ENCODE measurements around the gene PRSS22.

PRSS22 gene

DNA sequence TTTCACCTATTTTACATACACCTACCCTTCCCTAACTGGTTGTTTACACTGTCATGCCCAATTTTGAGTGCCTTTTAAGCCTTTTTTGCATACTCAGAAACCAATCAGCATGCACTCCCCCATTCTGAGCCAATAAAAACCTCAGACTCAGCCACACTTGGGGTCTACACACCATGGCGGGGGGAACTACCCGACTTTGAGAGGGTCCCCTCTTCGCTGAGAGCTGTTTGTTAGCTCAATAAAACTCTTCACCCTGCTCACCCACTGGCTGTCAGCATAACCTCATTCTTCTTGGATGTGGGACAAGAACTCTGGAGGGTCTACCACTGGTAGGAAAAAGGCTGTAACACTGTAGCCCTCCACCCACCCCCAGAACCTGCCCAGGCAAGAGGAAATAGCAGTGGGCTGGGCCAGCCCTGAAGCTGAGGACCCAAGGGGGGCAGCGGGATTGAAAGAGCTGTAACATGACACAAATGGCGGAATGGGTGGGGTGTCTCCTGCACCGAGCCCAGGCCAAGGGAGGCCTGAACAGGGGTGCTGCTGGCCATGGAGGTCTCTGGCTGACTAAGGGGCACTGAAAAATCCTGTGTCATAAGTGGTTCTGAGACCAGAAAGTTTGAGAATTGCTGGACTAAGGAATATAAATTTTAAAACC is 22.0 kb upstream of the PRSS22 start:
- no peak for DNase-seq

DNA sequence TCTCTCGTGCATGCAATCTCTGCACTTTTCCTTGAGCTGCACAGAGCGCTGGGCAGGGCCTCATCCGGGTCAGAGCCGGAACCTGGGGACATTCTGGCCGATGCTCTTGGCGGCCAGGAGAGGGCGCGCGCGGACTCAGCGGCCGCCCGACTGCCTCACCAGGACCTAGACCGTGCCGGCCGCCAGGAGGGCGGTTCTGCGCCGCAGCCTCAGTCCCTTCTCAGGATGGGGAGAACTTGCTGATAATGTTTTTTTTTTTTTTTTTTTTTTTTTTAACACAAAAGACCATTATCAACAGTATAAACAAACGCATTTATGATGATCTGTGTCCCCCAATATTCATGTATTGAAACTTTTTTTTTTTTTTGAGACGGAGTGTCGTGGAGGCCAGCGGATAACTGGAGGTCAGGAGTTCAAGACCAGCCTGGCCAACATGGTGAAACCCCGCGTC is 17.0 kb upstream of the PRSS22 start:
- peak; percentile 69 for DNase-seq

DNA sequence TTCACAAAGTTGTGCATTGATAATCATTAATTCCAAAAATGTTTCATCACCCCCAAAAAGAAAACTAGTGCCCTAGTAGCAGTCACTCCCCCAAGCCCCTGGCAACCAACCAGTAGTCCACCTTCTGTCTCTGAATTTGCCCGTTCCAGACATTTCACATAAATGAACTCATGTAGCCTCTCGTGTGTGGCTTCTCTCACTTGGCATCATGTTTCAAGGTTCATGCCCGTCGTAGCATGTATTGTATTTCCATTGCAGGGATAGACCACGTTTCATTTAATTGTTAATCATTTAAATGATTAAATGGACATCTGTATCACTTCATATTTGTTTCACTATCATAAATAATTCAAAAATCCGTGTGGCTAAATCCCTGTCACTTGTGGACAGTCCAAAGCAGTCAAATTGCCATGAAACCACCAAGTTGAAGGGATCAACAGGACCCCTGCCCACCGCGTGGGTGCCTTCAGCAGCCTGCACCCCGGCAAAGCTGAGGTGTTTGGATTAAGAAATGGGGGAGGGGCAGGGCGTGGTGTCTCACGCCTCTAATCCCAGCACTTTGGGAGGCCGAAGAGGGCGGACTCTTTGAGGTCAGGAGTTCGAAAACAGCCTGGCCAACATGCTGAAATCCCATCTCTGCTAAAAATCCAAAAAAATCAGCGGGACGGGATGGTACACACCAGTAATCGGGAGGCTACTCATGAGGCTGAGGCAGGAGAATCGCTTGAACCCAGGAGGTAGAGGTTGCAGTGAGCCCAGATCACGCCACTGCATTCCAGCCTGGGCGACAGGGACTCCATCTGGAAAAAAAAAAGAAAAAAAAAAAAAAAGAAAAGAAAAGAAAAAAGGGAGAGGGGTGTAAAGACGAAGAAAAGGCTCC is 16.3 kb upstream of the PRSS22 start:
- DNase-seq = no peak

DNA sequence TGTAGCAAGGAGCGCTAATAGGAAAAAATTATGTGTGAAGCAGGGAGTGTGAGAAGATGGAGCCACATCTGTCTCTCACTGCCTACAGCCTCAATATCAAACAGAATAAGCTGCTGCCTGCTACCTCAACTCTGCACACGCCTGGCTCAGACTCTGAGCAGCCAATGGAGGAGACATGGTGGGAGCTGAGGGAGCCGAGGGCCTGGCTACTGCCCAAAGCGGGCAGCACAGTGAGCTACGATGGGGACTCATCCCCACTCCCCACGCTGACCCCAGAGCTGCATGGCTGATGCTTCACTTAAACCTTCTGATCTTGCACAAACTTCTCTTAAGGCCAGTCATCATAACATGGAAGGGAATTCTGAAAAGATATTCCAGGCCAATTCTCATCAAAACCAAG is 14.0 kb upstream of the PRSS22 start:
- no peak for DNase-seq

DNA sequence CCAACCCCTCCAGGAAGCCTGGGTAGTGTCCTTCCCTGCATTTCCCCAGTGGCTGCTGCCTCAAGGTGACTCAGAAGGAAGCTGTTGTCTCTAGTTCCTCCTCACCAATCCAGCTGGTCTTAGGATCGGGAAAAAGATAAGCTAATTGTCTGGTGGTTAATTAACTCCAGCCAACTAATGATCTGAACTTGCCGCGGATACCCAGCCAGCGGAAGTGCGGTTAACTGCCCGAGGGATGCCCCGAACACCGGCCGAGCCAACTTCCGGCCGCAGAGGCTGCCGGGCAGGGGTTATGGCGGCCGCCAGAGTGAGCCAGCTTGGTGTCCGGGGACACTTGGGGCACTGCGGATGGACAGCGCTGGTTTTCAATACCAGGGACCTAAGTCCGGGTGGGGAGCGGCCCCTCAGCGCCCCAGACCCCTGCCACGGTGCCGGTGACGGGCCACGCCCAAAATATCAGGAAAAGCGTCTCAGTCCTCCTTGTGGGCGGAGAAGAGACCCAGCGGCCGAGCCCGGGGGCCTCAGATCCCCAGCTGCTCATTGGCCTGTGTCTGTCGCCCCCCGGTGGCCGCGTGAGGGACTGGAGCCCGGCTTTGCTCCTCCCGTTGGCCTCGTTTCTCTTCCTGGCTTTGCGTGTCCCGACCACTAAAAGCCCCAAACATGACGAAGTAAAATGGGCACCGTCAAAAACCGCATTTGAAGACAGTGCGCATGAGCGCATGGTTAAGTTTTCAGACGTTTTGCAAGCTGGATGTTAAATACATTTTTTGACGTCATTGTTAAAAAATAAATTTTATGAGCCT is 10.2 kb upstream of the PRSS22 start:
- DNase-seq = peak; percentile 98

DNA sequence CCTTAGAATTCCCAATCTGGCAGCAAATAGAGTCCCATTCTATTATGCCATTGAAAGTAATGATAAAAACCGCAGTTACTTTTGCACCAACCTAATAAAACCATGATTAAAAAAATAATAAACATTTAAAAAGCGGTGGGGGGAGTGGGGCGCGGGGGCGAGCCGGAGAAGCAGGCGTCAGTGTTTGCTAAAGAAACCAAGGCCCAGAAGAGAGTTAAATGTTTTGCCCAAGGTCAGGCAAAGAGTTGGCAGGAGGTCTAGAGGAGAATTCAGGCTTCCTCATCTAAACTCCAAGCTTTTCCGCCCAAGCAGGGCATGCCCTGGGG is 9.7 kb upstream of the PRSS22 start:
- no peak for DNase-seq

DNA sequence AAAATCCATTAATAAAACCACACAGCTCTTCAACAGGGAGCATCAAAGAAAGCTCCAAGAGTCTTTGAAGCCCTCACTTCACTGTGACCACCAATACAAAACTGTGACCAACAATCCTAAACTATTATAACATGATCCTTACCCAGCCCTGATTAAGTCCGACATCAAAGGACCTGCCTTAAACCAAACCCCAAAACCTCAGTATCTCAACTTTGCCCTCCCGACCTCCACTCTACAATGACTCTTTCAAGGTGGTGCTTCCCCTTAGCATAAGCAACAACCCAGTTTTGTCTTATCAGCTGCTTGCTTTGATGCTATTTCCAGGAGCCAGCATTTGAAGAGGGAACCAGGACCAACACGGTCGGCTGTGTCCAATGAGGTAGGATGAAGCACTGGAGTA is 8.5 kb upstream of the PRSS22 start:
- DNase-seq = no peak

DNA sequence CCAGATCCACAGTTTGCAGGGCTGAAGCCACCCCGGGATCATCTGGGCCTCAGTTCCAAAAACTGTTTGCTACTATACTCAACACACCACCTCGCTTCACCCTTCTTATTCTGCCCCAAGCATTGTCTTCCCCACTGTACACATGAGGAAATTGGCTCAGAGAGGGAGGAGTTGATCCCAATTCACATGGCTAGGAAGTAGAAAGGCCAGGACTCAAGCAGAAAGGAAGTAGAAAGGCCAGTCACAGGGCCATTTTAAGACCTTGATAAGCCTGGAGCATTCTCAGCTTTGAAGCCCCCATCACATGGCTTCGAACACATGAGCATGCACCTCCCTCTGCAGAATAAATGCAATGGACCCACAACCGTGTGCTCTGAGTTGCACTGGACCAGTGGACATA is 7.7 kb upstream of the PRSS22 start:
- DNase-seq = no peak

DNA sequence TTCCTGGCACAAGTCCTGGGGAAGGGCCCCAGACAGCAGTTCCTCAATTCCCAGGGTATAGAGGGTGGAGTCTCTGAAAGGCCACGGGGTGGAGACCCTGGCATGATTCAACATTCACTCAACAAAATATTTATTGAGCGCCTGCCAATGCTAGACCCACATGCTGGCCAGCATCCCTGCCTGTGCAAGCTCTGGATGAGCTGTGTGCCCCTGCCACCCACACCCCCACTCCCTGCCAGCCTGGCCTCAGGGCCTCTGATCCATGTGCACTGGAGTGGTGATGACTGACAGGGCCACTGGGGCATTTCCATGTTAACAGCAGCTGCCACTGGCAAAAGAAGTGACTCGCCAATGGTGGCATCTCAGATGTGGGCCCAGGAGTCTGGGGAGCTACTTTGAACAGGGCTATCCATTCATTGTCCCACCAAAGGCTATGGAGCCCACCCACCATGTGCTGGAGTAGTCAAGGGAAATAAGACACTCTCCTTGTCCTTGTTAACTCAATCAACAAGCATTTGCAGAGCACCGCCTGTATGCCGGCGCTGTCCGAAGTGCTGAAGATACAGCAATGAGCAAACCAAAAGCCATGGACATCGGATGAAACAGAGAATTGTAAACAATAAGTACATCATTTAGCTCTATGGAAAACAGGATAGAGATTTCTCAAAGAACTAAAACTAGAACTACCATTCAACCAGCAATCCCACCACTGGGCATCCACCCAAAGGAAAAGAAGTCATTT is 3.0 kb upstream of the PRSS22 start:
- DNase-seq = no peak

DNA sequence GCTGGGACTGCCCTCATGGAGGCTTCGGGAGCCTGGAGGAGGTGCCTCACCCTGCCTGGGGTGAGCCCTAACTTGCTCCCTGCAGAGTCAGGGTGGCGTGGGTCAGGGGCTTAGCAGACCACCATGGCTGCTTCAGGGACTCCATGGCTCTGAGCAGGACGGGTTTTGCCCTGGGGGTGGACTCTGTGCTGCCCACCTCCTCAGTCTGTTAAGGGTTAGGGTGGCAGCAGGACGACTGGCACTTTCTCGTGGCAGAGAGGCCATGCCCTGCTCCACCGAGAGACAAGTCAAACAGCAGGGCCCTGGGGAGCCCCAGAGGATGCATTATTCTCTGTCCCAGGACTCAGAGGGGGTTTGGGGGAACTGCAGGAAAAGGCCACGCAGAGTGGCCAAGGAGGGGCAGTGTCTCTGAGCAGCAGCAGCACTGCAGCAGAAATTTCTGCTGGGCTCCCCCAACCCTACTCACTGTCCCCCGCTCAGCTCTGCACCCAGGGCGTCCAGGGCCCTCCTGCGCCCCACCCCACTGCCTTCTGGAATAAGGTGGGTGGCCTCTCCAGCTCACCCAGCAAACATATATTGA is 1.8 kb upstream of the PRSS22 start:
- no peak for DNase-seq

DNA sequence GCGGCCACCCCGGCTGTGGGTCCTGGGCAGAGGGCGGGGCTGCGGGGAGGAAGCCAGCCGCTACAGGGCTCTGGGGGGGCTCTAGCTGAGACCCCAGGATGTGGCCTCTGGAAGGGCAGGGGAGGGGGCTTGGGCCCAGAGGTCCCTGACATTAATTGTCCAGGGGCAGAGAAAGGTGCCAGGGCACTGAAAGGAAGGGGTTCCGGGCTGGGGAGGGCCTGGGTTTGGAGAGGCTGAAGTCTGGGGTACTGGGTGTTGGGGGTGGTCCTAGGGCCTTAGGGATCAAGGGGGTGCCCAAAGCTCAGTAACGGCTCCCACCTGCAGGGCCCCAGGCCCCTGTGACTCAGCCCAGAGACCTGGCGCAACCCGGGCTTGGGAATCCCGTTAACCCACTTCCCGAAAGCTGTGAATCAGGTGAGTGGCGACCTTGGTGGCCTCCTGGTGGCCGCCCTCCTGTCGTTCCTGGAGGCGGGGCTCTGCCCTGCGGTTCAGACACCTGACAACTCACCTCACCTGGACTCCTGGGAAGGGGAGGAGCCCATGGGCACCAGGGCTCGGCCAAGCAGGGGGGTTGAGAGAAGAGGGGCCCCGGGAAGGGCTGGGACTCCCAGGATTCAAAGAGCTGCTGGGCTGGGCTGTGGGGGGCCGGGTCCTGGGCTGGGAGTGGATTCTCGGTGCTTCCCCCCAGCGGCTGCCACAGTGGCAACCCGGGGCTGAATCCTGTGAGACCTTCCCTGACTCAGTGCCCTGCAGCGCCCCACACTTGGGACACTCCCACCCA is 465 bp upstream of the PRSS22 start:
- DNase-seq = no peak

DNA sequence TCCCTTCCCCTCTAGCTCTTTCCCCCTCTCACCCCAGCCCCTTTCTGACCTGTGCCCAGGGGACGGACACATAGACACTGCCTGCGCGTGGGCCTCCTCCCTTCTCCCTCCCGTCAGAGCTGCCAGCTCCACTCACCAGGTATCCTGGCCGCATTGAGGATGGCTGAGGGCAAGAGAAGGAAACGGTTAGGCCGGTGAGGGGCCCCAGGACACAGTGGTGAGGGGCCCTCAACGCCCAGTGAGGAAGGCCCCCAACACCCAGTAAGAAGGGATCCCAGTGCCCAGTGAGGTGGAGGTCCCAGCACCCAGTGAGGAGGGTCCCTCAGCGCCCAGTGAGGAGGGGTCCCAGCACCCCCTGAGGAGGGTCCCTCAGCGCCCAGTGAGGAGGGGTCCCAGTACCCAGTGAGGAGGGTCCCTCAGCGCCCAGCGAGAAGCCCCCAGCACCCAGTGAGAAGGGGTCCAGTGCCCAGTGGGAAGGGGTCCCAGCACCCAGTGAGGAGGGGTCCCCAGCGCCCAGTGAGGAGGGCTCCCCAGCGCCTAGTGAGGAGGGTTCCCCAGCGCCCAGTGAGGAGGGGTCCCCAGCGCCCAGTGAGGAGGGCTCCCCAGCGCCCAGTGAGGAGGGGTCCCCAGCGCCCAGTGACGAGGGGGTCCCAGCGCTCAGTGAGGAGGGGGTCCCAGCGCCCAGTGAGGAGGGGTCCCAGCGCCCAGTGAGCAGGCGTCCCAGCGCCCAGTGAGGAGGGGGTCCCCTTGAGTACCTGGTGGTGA is 1.1 kb downstream of the PRSS22 start:
- no peak for DNase-seq

DNA sequence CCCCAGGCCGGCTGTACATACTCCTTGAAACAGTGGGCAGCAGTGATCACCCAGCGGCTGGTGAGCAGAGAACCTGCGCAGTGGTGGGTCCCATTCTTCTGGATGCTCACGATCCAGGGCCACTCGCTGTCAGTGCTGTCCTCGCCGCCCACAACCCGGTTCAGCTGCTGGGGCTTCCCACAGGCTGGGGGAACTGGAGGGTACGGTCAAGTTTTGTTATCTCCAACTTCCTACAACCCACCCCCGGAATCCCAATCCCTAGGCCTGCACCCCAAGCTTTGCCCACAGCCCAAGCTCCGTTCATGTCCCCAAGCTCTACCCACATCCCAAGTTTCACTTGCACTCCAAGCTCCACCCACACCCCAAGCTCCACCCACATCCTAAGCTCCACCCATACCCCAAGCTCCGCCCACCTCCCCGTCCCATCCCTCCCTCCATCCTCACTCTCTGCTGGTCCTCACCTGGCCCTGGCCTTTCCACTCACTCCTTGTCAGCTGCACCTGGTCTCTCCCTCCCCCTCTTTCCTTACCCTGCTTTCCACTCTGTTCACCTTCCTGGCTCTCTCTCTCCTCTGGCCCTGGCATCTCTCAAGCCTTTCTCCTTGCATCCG is 1.8 kb downstream of the PRSS22 start:
- DNase-seq = no peak

DNA sequence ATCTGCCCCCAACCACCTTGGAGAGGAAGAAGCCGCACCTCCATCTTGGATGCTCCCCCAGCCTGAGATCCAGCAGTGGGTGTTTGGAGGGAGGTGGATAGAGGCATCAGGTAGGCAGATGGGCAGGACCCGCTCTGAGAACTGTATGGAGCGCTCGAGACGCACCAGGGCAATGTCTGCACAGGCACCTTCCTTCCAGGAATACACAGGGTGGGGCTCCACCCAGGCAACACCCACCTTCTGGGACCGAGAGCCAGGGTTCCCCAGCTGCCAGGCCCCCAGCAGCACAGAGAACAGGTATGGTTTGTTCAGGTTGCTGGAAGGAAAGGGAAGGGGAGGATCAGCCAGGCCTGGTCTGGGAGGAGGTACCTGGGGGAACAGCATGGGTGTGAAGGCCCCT is 2.4 kb downstream of the PRSS22 start:
- DNase-seq = no peak

DNA sequence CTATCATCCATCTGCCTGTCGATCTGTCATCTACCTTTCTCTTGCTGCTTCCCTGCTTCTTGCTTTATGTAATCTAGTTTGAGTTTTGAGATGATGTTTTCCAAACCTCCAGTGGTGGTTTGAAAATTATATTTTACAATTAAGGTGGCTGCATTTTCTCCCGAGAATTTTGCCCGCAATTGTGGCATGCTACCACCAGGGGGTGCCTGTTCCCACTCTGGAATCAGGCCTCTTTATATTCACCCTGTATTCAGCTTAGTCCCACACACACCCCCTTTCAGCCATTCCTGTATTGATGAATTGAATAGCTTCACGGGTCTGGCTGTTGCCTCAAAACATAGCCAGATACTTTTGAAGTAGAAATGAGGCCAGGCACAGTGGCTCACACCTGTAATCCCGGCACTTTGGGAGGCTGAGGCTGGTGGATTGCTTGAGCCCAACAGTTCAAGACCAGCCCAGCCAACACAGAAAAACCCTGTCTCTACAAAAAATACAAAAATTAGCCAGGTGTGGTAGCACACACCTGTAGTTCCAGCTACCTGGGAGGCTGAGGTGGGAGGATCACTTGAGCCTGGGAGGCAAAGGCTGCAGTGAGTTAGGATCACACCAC is 3.2 kb downstream of the PRSS22 start:
- no peak for DNase-seq

DNA sequence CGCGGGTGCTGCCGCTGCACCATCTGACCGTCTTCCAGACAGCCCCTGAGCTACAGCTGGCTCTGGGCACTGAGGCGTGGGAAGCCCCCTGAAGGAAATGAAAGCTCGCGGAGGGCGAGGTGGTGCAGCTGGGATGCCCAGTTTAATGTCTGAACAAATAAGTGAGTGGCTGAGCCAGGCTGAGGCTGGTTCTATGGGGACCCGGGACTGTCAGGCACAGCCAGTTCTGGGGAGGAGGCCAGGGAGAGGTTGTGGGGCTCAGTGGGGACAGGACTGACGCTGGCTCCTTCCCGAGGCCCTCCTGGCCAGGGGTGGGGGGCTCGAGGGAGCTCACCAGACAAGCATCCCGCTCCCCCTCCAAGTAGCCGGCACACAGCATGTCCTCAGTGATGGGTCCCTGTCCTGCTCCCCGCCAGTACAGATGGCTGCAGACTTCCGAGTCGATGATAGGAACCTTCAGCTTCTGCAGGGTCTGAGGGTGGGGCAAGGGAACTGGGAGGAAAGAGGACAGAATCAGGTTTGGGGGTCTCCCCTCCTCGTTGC is 4.4 kb downstream of the PRSS22 start:
- DNase-seq = no peak

DNA sequence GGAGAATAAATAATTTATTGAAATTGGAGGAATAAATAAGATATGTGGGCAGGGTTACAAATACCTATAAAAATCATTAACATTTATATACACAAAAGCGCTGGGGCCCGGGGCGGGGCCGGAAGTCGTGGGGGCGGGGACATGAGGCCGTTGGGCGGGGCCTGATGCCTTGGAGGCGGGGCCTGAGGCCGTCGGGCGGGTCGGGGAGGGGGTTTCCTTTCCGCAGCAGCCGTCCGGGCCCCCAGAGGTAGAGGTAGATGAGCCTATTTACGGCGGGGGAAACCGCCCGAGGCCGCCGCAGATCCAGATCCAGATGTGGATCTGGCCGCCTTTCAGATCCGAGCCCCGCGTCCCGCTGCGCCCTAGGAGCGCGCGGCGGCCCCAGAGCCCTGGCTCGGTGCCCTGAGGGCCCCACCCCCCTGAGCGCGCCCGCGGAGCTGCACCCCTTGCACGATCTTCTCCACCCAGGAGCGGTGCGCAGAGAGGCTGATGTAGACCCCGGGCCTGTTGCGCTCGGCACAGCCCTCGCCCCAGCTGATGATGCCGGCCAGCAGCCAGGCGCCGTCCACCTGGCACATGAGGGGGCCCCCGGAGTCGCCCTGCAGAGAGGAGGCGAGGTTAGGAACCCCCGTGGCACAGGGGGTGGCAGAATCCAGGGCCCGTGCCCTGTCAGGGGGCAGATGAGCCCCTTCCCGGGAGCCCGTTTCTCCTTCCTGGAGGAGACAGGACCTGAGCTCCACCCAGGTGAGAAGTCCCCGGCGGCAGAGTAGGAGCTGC is 5.1 kb downstream of the PRSS22 start:
- no peak for DNase-seq

DNA sequence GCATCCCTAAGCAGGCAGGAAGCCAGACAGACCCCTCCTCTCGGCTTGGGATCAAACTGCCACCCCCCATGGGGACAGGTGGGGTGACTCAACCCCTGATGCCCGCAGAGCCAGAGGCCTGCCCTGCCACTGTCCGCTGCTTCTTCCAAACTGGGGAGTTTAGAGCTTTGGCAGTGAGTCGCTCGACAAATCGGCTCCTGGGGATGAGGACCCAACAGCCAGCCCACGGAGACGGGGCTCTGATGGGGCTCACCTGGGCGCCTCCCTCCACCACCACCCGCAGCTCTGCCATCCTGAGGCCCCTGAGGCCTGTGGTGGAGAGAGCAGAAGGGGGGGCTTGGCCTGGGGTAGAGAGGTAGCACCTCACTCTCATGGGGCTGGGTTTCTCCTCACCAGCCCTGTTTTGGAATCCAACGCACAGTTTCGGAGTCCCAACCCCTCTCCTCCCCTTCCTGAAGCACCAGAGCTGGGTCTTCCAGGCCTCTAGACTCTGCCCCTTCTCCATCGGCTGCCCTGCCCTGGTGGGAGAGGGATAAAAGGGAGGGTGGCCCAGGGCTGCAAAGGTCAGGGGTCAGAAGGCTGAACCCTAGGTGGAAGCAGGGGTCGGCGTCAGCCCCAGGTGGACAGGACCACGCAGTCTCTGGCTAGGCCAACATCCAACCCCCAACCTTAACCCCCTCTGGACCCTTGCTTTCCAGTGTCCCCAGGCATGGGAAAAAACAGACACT is 5.8 kb downstream of the PRSS22 start:
- no peak for DNase-seq

All from stimulated activated CD4-positive, alpha-beta T cell treated with anti-CD3 and anti-CD28 coated beads, Interleukin-4, amount 100 ng/mL, for 24 hours (primary cell).